ENCODE results near the gene SLC1A5.

Gene SLC1A5

GRCh38 chr19:46764817-46765291 lies 23.5 kb downstream of the SLC1A5 start:
- TF ChIP-seq KLF17 (tag by site-specific recombination; IDR thresholded peaks at IDR 0.05) (peak; percentile 40; the same call in 1 of the 2 replicates), ZBTB21 (tag by site-specific recombination; IDR thresholded peaks at IDR 0.05) (no peak), ZNF341 (tag by site-specific recombination; IDR thresholded peaks at IDR 0.05; ENCODE audit: low read depth) (no peak), GLIS1 (tag by site-specific recombination; IDR thresholded peaks at IDR 0.05) (peak; percentile 65), ZSCAN16 (tag by site-specific recombination; IDR thresholded peaks at IDR 0.05) (no peak), ZNF660 (tag by site-specific recombination; IDR thresholded peaks at IDR 0.05) (no peak)
- CTCF ChIA-PET = interaction anchor here (0.5 to 3.4 kb wide), 12 partner anchors 11 to 271 kb away, joined by 3 to 19 read pairs (median 5); partner anchors contain the start of gene SLC1A5
- POLR2A ChIA-PET = interaction anchor here (0.6 to 4.4 kb wide), 4 partner anchors 20 to 263 kb away, joined by 3 to 21 read pairs (median 5); no protein-coding TSS in a partner anchor
- H3K4me1 ChIP-seq (ENCODE audit: control insufficient read depth, insufficient read depth, low read length) = peaks cover 2% of the 10 kb centered on the region; the same call in 1 of the 2 replicates
- H3K4me3 ChIP-seq (ENCODE audit: low read depth, low read length) = no peak overlapping the region
- H3K36me3 ChIP-seq (ENCODE audit: control insufficient read depth in 2 of 2, insufficient read depth in 1 of 2, low read length in 2 of 2) = no peaks in the 10 kb centered on the region
- H3K27ac ChIP-seq (ENCODE audit: extremely low read depth, low read depth, low read length) = no peak overlapping the region
- H3K9me3 ChIP-seq (ENCODE audit: control insufficient read depth, insufficient read depth, low read depth, low read length) = no peaks in the 10 kb centered on the region

- H3K4me1 ChIP-seq (ENCODE audit: control insufficient read depth, insufficient read depth, low read length) = peaks cover 3% of the 10 kb centered on the region
- peaks cover 3 to 5% of the 10 kb centered on the region in 2 experiments; a peak in 2 of 3 replicates for H3K36me3 ChIP-seq (ENCODE audit: control insufficient read depth in 2 of 2, insufficient read depth in 1 of 2, low read length in 2 of 2)
- TF ChIP-seq ZNF610 (tag by site-specific recombination; IDR thresholded peaks at IDR 0.05; ENCODE audit: borderline replicate concordance) = no peak
- no peak for TF ChIP-seq ZFP3 (tag by site-specific recombination; IDR thresholded peaks at IDR 0.05; ENCODE audit: low read depth)
- TF ChIP-seq PRDM1 (tag by site-specific recombination; IDR thresholded peaks at IDR 0.05) = no peak
- TF ChIP-seq PATZ1 (tag by site-specific recombination; IDR thresholded peaks at IDR 0.05) = no peak
- no peak for TF ChIP-seq ZNF791 (tag by site-specific recombination; IDR thresholded peaks at IDR 0.05)
- no peak for TF ChIP-seq ZNF837 (tag by site-specific recombination; IDR thresholded peaks at IDR 0.05)
- TF ChIP-seq TRIM28 (IDR thresholded peaks at IDR 0.05; ENCODE audit: borderline replicate concordance, low read length) = no peak
- no peak for TF ChIP-seq ZBTB8A (tag by site-specific recombination; IDR thresholded peaks at IDR 0.05)
- no peak for TF ChIP-seq ZNF211 (tag by site-specific recombination; IDR thresholded peaks at IDR 0.05; ENCODE audit: low read depth)
- TF ChIP-seq ZNF140 (tag by site-specific recombination; IDR thresholded peaks at IDR 0.05) = no peak
- TF ChIP-seq ZBTB7A (tag by site-specific recombination; IDR thresholded peaks at IDR 0.05; ENCODE audit: low read depth) = no peak
- TF ChIP-seq ZNF221 (tag by site-specific recombination; IDR thresholded peaks at IDR 0.05; ENCODE audit: borderline replicate concordance) = no peak
- no peak for TF ChIP-seq ZNF585B (tag by site-specific recombination; IDR thresholded peaks at IDR 0.05)
- no peak for TF ChIP-seq ZNF266 (tag by site-specific recombination; IDR thresholded peaks at IDR 0.05; ENCODE audit: low read depth)
- ChIA-PET CTCF (interaction anchor here (1.3 to 2.6 kb wide), 3 partner anchors 8 to 78 kb away, joined by 3 to 24 read pairs (median 3); no protein-coding TSS in a partner anchor), POLR2A (interaction anchor here (0.6 kb wide), 1 partner anchor 78 kb away, joined by 4 read pairs; no protein-coding TSS in a partner anchor)
- H3K9me3 ChIP-seq (ENCODE audit: control insufficient read depth, insufficient read depth, low read depth, low read length) = no peaks in the 10 kb centered on the region
- no peak overlapping the region for H3K27ac ChIP-seq (ENCODE audit: extremely low read depth, low read depth, low read length)
- H3K4me3 ChIP-seq (ENCODE audit: low read depth, low read length) = no peak overlapping the region
These were observed 26.0 kb downstream of the SLC1A5 start for GRCh38 chr19:46762245-46762890.

Measured in HEK293 (cell line).